Measurements from ENCODE around the gene LAMB1.

DNA sequence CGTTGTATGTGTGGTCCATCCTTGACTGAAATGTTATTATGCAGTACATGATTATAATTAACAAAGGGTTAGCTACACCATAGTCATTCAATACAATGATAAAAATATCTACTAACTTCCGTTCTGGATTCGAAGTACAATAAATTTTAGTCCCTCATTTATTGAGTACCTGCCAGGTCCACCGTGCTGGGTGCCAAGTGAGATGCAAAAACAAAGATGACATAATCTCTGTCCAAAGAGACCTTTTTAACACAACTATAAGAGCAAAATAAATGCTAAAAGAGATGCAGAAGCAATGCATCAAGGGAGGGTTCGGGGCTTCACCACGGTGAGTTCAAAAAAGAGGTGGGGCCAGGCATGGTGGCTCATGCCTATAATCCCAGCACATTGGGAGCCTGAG, 33.1 kb downstream of the LAMB1 start:
- TF ChIP-seq CTCF (IDR thresholded peaks at IDR 0.05) (no peak), HMGA2 (CRISPR knock-in tag; IDR thresholded peaks at IDR 0.05) (no peak), ZNF281 (CRISPR knock-in tag; IDR thresholded peaks at IDR 0.05) (no peak), TEAD4 (CRISPR knock-in tag; IDR thresholded peaks at IDR 0.05) (no peak), CREB1 (CRISPR knock-in tag; IDR thresholded peaks at IDR 0.05) (no peak), SMAD3 (CRISPR knock-in tag; IDR thresholded peaks at IDR 0.05; ENCODE audit: borderline replicate concordance) (no peak), NR2C2 (CRISPR knock-in tag; IDR thresholded peaks at IDR 0.05) (no peak), KAT7 (CRISPR knock-in tag; IDR thresholded peaks at IDR 0.05; ENCODE audit: borderline replicate concordance) (no peak), SP1 (CRISPR knock-in tag; conservative IDR thresholded peaks at IDR 0.05) (no peak)
- TF ChIP-seq, protein P1, sequence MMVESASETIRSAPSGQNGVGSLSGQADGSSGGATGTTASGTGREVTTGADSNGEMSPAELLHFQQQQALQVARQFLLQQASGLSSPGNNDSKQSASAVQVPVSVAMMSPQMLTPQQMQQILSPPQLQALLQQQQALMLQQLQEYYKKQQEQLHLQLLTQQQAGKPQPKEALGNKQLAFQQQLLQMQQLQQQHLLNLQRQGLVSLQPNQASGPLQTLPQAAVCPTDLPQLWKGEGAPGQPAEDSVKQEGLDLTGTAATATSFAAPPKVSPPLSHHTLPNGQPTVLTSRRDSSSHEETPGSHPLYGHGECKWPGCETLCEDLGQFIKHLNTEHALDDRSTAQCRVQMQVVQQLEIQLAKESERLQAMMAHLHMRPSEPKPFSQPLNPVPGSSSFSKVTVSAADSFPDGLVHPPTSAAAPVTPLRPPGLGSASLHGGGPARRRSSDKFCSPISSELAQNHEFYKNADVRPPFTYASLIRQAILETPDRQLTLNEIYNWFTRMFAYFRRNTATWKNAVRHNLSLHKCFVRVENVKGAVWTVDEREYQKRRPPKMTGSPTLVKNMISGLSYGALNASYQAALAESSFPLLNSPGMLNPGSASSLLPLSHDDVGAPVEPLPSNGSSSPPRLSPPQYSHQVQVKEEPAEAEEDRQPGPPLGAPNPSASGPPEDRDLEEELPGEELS (CRISPR knock-in tag; IDR thresholded peaks at IDR 0.05): no peak
- TF ChIP-seq, protein P2, sequence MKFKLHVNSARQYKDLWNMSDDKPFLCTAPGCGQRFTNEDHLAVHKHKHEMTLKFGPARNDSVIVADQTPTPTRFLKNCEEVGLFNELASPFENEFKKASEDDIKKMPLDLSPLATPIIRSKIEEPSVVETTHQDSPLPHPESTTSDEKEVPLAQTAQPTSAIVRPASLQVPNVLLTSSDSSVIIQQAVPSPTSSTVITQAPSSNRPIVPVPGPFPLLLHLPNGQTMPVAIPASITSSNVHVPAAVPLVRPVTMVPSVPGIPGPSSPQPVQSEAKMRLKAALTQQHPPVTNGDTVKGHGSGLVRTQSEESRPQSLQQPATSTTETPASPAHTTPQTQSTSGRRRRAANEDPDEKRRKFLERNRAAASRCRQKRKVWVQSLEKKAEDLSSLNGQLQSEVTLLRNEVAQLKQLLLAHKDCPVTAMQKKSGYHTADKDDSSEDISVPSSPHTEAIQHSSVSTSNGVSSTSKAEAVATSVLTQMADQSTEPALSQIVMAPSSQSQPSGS (CRISPR knock-in tag; IDR thresholded peaks at IDR 0.05; ENCODE audit: borderline replicate concordance, low read depth): no peak
- TF ChIP-seq, protein P3, sequence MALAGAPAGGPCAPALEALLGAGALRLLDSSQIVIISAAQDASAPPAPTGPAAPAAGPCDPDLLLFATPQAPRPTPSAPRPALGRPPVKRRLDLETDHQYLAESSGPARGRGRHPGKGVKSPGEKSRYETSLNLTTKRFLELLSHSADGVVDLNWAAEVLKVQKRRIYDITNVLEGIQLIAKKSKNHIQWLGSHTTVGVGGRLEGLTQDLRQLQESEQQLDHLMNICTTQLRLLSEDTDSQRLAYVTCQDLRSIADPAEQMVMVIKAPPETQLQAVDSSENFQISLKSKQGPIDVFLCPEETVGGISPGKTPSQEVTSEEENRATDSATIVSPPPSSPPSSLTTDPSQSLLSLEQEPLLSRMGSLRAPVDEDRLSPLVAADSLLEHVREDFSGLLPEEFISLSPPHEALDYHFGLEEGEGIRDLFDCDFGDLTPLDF (CRISPR knock-in tag; IDR thresholded peaks at IDR 0.05): no peak
